ENCODE measurements around the gene PAPSS1. TPM values are rescaled to one million over a fixed set of nuclear protein-coding genes. Genes with fewer than 3 reads are reported as not detected.

PAPSS1 gene
- total RNA-seq, 1 donor from 2014 or later = 70.8 TPM

DNA sequence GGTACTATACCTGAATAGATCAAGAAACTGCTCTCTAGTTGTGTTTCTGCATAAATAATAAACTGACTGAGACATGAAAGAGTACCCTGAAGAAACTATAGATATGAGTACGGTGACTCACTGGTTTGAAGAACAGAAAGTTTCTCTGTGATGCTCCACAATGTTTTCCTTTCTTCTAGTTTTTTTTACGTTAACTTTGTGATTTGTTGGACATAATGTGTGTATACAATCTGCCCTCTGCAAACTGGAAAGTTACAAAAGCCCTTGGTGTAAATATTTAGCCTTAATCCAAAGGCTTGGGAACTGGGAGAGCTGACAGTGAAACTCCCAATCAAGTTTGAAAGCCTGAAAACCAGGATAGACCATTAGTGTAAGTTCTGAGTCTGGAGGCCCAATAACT, 31.6 kb upstream of the PAPSS1 start:
- Histone ChIP-seq H3K4me1 (peaks cover 3% of the 10 kb centered on the region), H3K27me3 (no peaks in the 10 kb centered on the region), H3K27ac (no peak overlapping the region), H3K36me3 (no peaks in the 10 kb centered on the region), H3K9me3 (no peaks in the 10 kb centered on the region), H3K4me3 (no peak overlapping the region)
- no peak for DNase-seq
- no peak for ATAC-seq
- TF ChIP-seq, protein P1, sequence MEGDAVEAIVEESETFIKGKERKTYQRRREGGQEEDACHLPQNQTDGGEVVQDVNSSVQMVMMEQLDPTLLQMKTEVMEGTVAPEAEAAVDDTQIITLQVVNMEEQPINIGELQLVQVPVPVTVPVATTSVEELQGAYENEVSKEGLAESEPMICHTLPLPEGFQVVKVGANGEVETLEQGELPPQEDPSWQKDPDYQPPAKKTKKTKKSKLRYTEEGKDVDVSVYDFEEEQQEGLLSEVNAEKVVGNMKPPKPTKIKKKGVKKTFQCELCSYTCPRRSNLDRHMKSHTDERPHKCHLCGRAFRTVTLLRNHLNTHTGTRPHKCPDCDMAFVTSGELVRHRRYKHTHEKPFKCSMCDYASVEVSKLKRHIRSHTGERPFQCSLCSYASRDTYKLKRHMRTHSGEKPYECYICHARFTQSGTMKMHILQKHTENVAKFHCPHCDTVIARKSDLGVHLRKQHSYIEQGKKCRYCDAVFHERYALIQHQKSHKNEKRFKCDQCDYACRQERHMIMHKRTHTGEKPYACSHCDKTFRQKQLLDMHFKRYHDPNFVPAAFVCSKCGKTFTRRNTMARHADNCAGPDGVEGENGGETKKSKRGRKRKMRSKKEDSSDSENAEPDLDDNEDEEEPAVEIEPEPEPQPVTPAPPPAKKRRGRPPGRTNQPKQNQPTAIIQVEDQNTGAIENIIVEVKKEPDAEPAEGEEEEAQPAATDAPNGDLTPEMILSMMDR (IDR thresholded peaks at IDR 0.05) = no peak
- intact Hi-C loops (cut with DNase I) = no loop called here

DNA sequence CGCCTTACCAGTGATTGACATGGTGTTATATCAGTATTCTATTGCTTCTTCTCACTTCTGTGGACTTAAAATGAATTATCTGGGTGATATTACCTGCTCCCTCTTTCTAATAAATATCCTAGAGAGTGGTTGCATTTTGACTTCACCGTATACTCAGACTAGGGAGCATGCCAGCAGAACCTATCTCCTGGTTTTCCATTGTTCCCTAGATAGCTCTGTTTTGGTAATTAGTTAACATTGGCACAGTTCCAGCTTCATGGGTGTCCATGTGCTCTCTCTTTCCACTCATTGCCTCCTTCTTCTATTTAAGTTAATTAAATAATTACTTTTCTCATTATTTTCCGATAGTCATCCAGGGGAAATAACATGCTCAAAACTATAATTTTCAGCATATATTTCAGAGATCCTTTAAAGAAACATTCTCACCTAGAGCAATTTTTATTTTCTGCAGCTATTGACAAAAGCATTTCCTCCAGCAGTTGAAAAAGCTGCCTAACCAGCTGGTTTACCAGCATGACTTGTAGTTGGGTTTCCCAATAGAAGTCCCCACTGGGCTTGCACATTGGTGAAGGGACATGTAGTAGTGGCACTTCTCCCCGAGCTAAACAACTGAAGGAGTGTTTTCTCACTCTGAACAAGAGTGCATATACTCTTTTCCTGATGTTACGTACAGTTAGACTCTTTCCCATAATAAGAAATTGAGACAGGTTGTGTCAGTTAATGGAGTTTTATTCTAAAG, 27.9 kb upstream of the PAPSS1 start:
- H3K27ac ChIP-seq = no peak overlapping the region
- ATAC-seq = peak; percentile 84
- no peaks in the 10 kb centered on the region for H3K4me1 ChIP-seq
- H3K4me3 ChIP-seq = no peak overlapping the region
- TF ChIP-seq, protein P1 (IDR thresholded peaks at IDR 0.05) = no peak
- H3K9me3 ChIP-seq = no peaks in the 10 kb centered on the region
- no peak for DNase-seq
- H3K27me3 ChIP-seq = no peaks in the 10 kb centered on the region
- no peaks in the 10 kb centered on the region for H3K36me3 ChIP-seq
- intact Hi-C loops (cut with DNase I) = no loop called here

DNA sequence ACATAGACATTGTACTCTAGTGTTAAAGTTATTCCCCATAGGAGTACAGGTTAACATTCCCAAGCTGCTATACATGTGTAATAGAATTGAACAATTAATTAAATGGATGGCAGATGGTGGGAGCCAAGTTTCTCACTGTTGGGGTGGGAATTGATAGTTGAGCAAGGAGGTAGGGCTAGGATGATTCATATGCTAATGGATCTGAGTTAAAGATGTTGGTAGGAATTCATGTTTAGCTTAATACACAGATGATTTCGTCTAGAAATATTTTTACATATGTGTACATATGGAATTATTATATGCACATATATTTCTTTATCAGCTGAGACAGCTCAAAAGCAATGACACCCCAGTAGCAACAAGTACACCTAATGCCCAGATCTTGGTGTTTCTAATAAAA, 26.1 kb upstream of the PAPSS1 start:
- TF ChIP-seq, protein P1 (IDR thresholded peaks at IDR 0.05) = no peak
- Histone ChIP-seq H3K27ac (no peak overlapping the region), H3K9me3 (no peaks in the 10 kb centered on the region), H3K4me3 (no peak overlapping the region), H3K27me3 (no peaks in the 10 kb centered on the region), H3K4me1 (peaks cover under 1% of the 10 kb centered on the region), H3K36me3 (no peaks in the 10 kb centered on the region)
- intact Hi-C loops (cut with DNase I) = no loop called here
- ATAC-seq (no peak), DNase-seq (no peak)

DNA sequence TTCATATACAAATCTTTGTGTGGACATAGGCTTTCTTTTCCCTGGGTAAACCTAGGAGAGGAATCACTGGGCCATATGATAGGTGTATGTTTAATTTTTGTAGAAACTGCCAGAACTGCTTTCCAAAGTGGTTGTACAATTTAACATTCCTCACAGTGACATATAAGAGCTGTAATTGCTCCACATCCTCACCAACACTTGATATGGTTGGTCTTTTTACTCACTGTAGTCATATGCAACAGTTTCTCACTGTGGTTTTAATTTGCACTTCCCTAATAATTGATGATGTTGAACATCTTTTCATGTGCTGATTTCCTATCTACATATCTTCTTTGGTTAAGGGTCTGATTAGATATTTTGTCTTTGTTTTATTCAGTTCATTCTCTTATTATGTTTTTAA, 24.5 kb upstream of the PAPSS1 start:
- Histone ChIP-seq H3K27me3 (no peaks in the 10 kb centered on the region), H3K27ac (no peak overlapping the region), H3K4me3 (no peak overlapping the region), H3K9me3 (no peaks in the 10 kb centered on the region), H3K36me3 (no peaks in the 10 kb centered on the region), H3K4me1 (peaks cover 3% of the 10 kb centered on the region)
- intact Hi-C loops (cut with DNase I) = no loop called here
- TF ChIP-seq, protein P1 (IDR thresholded peaks at IDR 0.05) = no peak
- no peak for DNase-seq
- no peak for ATAC-seq

DNA sequence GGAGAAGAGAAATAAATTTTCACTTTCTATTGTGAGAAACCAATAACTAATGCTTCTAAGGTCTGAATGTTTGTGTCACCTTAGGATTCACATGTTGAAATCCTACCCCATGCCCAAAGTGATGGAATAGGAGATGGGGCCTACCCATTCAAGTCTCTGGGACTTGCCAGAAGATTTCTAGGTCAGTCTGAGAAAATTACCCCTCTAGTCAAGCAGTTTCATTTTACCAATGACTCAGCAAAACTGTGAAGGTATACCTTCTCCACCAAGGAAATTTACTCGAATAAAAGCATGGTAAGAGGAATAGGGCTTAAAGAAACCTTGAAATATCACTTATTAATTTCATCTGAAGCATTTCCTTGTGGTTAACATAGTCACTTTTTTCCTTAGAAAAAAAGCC, 23.5 kb upstream of the PAPSS1 start:
- DNase-seq (no peak), ATAC-seq (no peak)
- no peaks in the 10 kb centered on the region for H3K36me3 ChIP-seq
- TF ChIP-seq, protein P1 (IDR thresholded peaks at IDR 0.05) = no peak
- no peaks in the 10 kb centered on the region for H3K9me3 ChIP-seq
- peaks cover 3% of the 10 kb centered on the region for H3K4me1 ChIP-seq
- H3K27ac ChIP-seq = no peak overlapping the region
- H3K4me3 ChIP-seq = no peak overlapping the region
- intact Hi-C loops (cut with DNase I) = no loop called here
- no peaks in the 10 kb centered on the region for H3K27me3 ChIP-seq

DNA sequence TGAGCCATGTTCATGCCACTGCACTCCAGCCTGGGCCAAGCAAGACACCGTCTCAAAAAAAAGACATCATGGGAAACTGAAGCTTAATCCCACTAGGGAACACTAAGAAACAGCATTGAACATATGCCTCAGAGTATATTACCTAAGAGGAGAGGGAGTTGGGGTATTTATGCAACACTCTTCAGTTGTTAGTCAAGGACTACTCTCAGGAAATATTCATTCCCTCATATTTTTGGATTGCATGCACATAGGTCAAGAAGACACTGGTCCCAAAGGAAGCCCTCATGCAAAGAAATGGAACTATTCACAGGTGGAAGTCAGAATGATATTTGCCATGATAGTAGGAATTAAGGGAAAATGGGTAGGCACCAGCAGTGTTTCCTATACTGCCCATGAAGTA, 22.8 kb upstream of the PAPSS1 start:
- TF ChIP-seq, protein P1 (IDR thresholded peaks at IDR 0.05) = no peak
- ATAC-seq (no peak), DNase-seq (no peak)
- intact Hi-C loops (cut with DNase I) = no loop called here
- Histone ChIP-seq H3K36me3 (no peaks in the 10 kb centered on the region), H3K4me3 (no peak overlapping the region), H3K27ac (no peak overlapping the region), H3K27me3 (no peaks in the 10 kb centered on the region), H3K4me1 (peaks cover 3% of the 10 kb centered on the region), H3K9me3 (no peaks in the 10 kb centered on the region)

Measured in upper lobe of right lung (tissue), 1 donor.